RCC 7860 (cell line): Measurements from ENCODE around the gene DDOST.
A peak's percentile ranks its signal among the peaks of the same experiment; 100 is the strongest.
"Not testable (repeated sequence)": the region's sequence is repeated elsewhere in the genome, so short reads cannot be mapped to it uniquely, and the experiment has no call there.

ENCODE experiments used
- DNase-seq: peaks from one replicate; pipeline ENCODE4 v3.0.0-alpha.2; 2015; ENCODE audit warnings: low spot score
- FAIRE-seq: peaks from 2 replicates; lab custom pipeline; 2012; peaks lifted over from hg19 to GRCh38; lab: Jason Lieb, UNC

DDOST gene

GRCh38 chr1:20693623-20694022 is 32.5 kb upstream of the DDOST start:
- no peak for DNase-seq

GRCh38 chr1:20691872-20692271 is 30.7 kb upstream of the DDOST start:
- FAIRE-seq (no peak), DNase-seq (no peak)

More at GRCh38 chr1:20693623-20694022, 32.5 kb upstream of the DDOST start:
- no peak for FAIRE-seq

GRCh38 chr1:20689645-20690056 is 28.5 kb upstream of the DDOST start:
- DNase-seq, result no peak
- no peak for FAIRE-seq

GRCh38 chr1:20686883-20687725 is 25.9 kb upstream of the DDOST start:
- no peak for DNase-seq
- no peak for FAIRE-seq

GRCh38 chr1:20685741-20686140 is 24.6 kb upstream of the DDOST start:
- no peak for DNase-seq
- FAIRE-seq, result no peak

- DNase-seq (no peak), FAIRE-seq (no peak)
Observed at GRCh38 chr1:20685099-20685662, 24.0 kb upstream of the DDOST start.

GRCh38 chr1:20684651-20685050 is 23.5 kb upstream of the DDOST start:
- DNase-seq, result no peak
- no peak for FAIRE-seq

GRCh38 chr1:20684050-20684620 is 23.0 kb upstream of the DDOST start:
- FAIRE-seq, result no peak
- no peak for DNase-seq

GRCh38 chr1:20683614-20684013 is 22.4 kb upstream of the DDOST start:
- FAIRE-seq, result no peak
- no peak for DNase-seq

GRCh38 chr1:20682571-20683236 is 21.5 kb upstream of the DDOST start:
- FAIRE-seq (no peak), DNase-seq (no peak)

- no peak for FAIRE-seq
- no peak for DNase-seq
Observed at GRCh38 chr1:20681999-20682398, 20.8 kb upstream of the DDOST start.

- DNase-seq (no peak), FAIRE-seq (no peak)
Observed at GRCh38 chr1:20680269-20680668, 19.1 kb upstream of the DDOST start.

- DNase-seq (no peak), FAIRE-seq (no peak)
Observed at GRCh38 chr1:20678599-20678998, 17.4 kb upstream of the DDOST start.

GRCh38 chr1:20673626-20674025 is 12.5 kb upstream of the DDOST start:
- not testable (repeated sequence) for FAIRE-seq, DNase-seq

GRCh38 chr1:20672265-20672632 is 11.1 kb upstream of the DDOST start:
- DNase-seq, result no peak
- FAIRE-seq, result no peak

- DNase-seq (no peak), FAIRE-seq (no peak)
Observed at GRCh38 chr1:20670936-20671335, 9.8 kb upstream of the DDOST start.

- no peak for DNase-seq
- FAIRE-seq, result no peak
Observed at GRCh38 chr1:20668581-20668980, 7.4 kb upstream of the DDOST start.

- DNase-seq (peak; percentile 7), FAIRE-seq (no peak)
Observed at GRCh38 chr1:20666804-20667203, 5.6 kb upstream of the DDOST start.

- DNase-seq (no peak), FAIRE-seq (no peak)
Observed at GRCh38 chr1:20666146-20666545, 5.0 kb upstream of the DDOST start.

- FAIRE-seq (no peak), DNase-seq (no peak)
Observed at GRCh38 chr1:20665726-20666125, 4.6 kb upstream of the DDOST start.

GRCh38 chr1:20663969-20664715 is 3.0 kb upstream of the DDOST start:
- FAIRE-seq, result no peak

More at GRCh38 chr1:20663969-20664715, 3.0 kb upstream of the DDOST start:
- DNase-seq, result no peak
